GM12872 (cell line): ENCODE results near the gene GXYLT2.

ENCODE experiments used
- CTCF ChIP-seq: IDR thresholded peaks from 3 replicates; pipeline ENCODE4 v1.5.1; 2011; ENCODE audit warnings: low read depth, mild to moderate bottlenecking, low read length, moderate library complexity; ENCODE audit not compliant: insufficient read depth

The GXYLT2 gene

GRCh38 chr3:72919520-72919919 is 31.7 kb downstream of the GXYLT2 start:
- no peak for TF ChIP-seq CTCF

GRCh38 chr3:72924055-72924454 is 36.2 kb downstream of the GXYLT2 start:
- peak; percentile 38; the same call in 1 of the 3 replicates for TF ChIP-seq CTCF

- TF ChIP-seq CTCF: no peak
Measured at GRCh38 chr3:72930754-72931153, 42.9 kb downstream of the GXYLT2 start.

- no peak for TF ChIP-seq CTCF
Measured at GRCh38 chr3:72932416-72932815, 44.6 kb downstream of the GXYLT2 start.

- TF ChIP-seq CTCF: peak; percentile 49; the same call in 2 of the 3 replicates
Measured at GRCh38 chr3:72938471-72939265, 50.8 kb downstream of the GXYLT2 start.

- TF ChIP-seq CTCF: no peak
Measured at GRCh38 chr3:72941245-72941644, 53.4 kb downstream of the GXYLT2 start.

- no peak for TF ChIP-seq CTCF
Measured at GRCh38 chr3:72942427-72942826, 54.6 kb downstream of the GXYLT2 start.
